A549 (cell line): Measurements from ENCODE around the gene CDKN2D. TPM values are rescaled to one million over a fixed set of nuclear protein-coding genes. Genes with fewer than 3 reads are reported as not detected.
A peak's percentile ranks its signal among the peaks of the same experiment; 100 is the strongest.

Experiments used
- ATAC-seq, 2 experiments: fragments of 200-7000 bp in 1 of 2; fragments of >200 bp in 1 of 2; cut with Nextera tagmentation in 1 of 2; cut with Tn5 transposase in 1 of 2; 3 replicates each; pipeline versions ENCODE4 v1.8.0 to v1.9.1; 2018 to 2020; ENCODE audit warnings: mild to moderate bottlenecking in 1 of 2, moderate library complexity in 1 of 2
- CTCF ChIA-PET: fragments of 300-600 bp; sonication (Branson Sonifier 250); formaldehyde crosslinking; extraction: SDS; loops from one replicate; lab custom pipeline; 2021; ENCODE audit warnings: antibody characterized with exemption, inconsistent platforms; lab: Yijun Ruan, JAX
- POLR2A ChIA-PET: fragments of 350-600 bp; formaldehyde crosslinking; extraction: SDS; loops from one replicate; lab custom pipeline; 2021; ENCODE audit warnings: antibody characterized with exemption, inconsistent platforms; lab: Yijun Ruan, JAX
- DNase-seq, 2 experiments: peaks; one replicate each; pipeline versions ENCODE4 v3.0.0 to v3.0.0-alpha.2; 2011 to 2016; ENCODE audit warnings: low read depth in 1 of 2, low spot score in 1 of 2
- FAIRE-seq: peaks from 2 replicates; lab custom pipeline; 2011; peaks lifted over from hg19 to GRCh38; lab: Jason Lieb, UNC
- H3K27ac ChIP-seq, 2 experiments: fragments of >200 bp; sonication (Bioruptor Twin); formaldehyde crosslinking; 3 replicates each; pipeline ENCODE4 v1.5.1; 2016 to 2017
- H3K4me1 ChIP-seq: fragments of >200 bp; sonication (Bioruptor Twin); formaldehyde crosslinking; 3 replicates; pipeline ENCODE4 v1.6.1; 2016
- H3K4me2 ChIP-seq: fragments of >200 bp; sonication (Bioruptor Twin); formaldehyde crosslinking; 3 replicates; pipeline ENCODE4 v1.6.1; 2016
- H3K4me3 ChIP-seq: fragments of >200 bp; sonication (Bioruptor Twin); formaldehyde crosslinking; 3 replicates; pipeline ENCODE4 v1.5.1; 2016
- H3K9me3 ChIP-seq: fragments of >200 bp; sonication (Bioruptor Twin); formaldehyde crosslinking; 3 replicates; pipeline ENCODE4 v1.6.1; 2016
- ATOH8 ChIP-seq: fragments of 250-450 bp; sonication (Bioruptor Pico); IDR thresholded peaks from 2 replicates; pipeline ENCODE4 v1.5.0; 2020; ENCODE audit warnings: low read depth, mild to moderate bottlenecking, moderate library complexity
- BCL3 ChIP-seq: fragments of >200 bp; sonication (Bioruptor Twin); formaldehyde crosslinking; IDR thresholded peaks from 3 replicates; pipeline ENCODE4 v1.6.1; 2016
- BHLHE40 ChIP-seq: IDR thresholded peaks from 2 replicates; pipeline ENCODE4 v1.6.1; 2012; ENCODE audit warnings: low read depth, low read length, inconsistent platforms
- CBX2 ChIP-seq: fragments of 200-600 bp; sonication (generic); IDR thresholded peaks from 2 replicates; pipeline ENCODE4 v1.6.1; 2016; ENCODE audit warnings: low read depth, mild to moderate bottlenecking, borderline replicate concordance
- CEBPB ChIP-seq, 2 experiments: fragments of >200 bp in 1 of 2; sonication (Bioruptor Twin) in 1 of 2; formaldehyde crosslinking in 1 of 2; IDR thresholded peaks; 2 replicates each; pipeline ENCODE4 v1.6.1; 2012 to 2016
- CHD2 ChIP-seq: fragments of 150-350 bp; IDR thresholded peaks from 2 replicates; pipeline ENCODE4 v1.6.1; 2014; ENCODE audit warnings: low read length; ENCODE audit not compliant: partially characterized antibody
- EHF ChIP-seq: fragments of 250-450 bp; sonication (Bioruptor Pico); IDR thresholded peaks from 2 replicates; pipeline ENCODE4 v1.5.0; 2020; ENCODE audit warnings: mild to moderate bottlenecking
- EP300 ChIP-seq, 2 experiments: fragments of >200 bp; sonication (Bioruptor Twin); formaldehyde crosslinking; IDR thresholded peaks; 2 replicates in 1 of 2; 3 replicates in 1 of 2; pipeline ENCODE4 v1.6.1; 2016 to 2017
- FOSB ChIP-seq: fragments of 250-450 bp; sonication (Bioruptor Pico); IDR thresholded peaks from 2 replicates; pipeline ENCODE4 v1.5.0; 2020; ENCODE audit warnings: mild to moderate bottlenecking, moderate library complexity
- FOSL2 ChIP-seq, 2 experiments: fragments of 450-650 bp in 1 of 2; fragments of >200 bp in 1 of 2; sonication (Bioruptor Twin) in 1 of 2; formaldehyde crosslinking; IDR thresholded peaks; 2 replicates each; pipeline versions ENCODE4 v1.5.0 to v1.6.1; 2016 to 2020; ENCODE audit warnings: mild to moderate bottlenecking in 1 of 2, moderate library complexity in 1 of 2
- GATA3 ChIP-seq: IDR thresholded peaks from 2 replicates; pipeline ENCODE4 v1.6.1; 2012; ENCODE audit warnings: borderline replicate concordance
- HES2 ChIP-seq: fragments of >200 bp; sonication (Bioruptor Twin); formaldehyde crosslinking; IDR thresholded peaks from 2 replicates; pipeline ENCODE4 v1.6.1; 2016
- JUNB ChIP-seq: fragments of >200 bp; sonication (Bioruptor Twin); formaldehyde crosslinking; IDR thresholded peaks from 2 replicates; pipeline ENCODE4 v1.6.1; 2016
- MAFK ChIP-seq: fragments of 450-650 bp; IDR thresholded peaks from 2 replicates; pipeline ENCODE4 v1.6.1; 2014; ENCODE audit not compliant: partially characterized antibody
- MAZ ChIP-seq: fragments of 150-350 bp; IDR thresholded peaks from 2 replicates; pipeline ENCODE4 v1.6.1; 2014; ENCODE audit warnings: antibody characterized with exemption, low read depth, low read length, borderline replicate concordance
- MYC ChIP-seq: IDR thresholded peaks from 2 replicates; pipeline ENCODE4 v1.6.1; 2012; ENCODE audit warnings: mild to moderate bottlenecking, inconsistent platforms, low read length, improper control_type of control experiment, borderline replicate concordance
- NR3C1 ChIP-seq: fragments of >200 bp; sonication (Bioruptor Twin); formaldehyde crosslinking; IDR thresholded peaks from 3 replicates; pipeline ENCODE4 v1.6.1; 2017
- RAD21 ChIP-seq, 2 experiments: fragments of >200 bp in 1 of 2; sonication (Bioruptor Twin) in 1 of 2; formaldehyde crosslinking in 1 of 2; IDR thresholded peaks in 1 of 2; conservative IDR thresholded peaks in 1 of 2; 2 replicates in 1 of 2; 3 replicates in 1 of 2; pipeline ENCODE4 v1.6.1; 2012 to 2018; ENCODE audit warnings: inconsistent platforms in 1 of 2
- RARB ChIP-seq: fragments of 250-450 bp; sonication (Bioruptor Pico); IDR thresholded peaks from 2 replicates; pipeline ENCODE4 v1.8.0; 2021; ENCODE audit warnings: mild to moderate bottlenecking, moderate library complexity
- RCOR1 ChIP-seq: fragments of 150-350 bp; IDR thresholded peaks from 2 replicates; pipeline ENCODE4 v1.6.1; 2014; ENCODE audit warnings: antibody characterized with exemption, low read length, low read depth
- SMC3 ChIP-seq: fragments of >200 bp; sonication (Bioruptor Twin); formaldehyde crosslinking; IDR thresholded peaks from 3 replicates; pipeline ENCODE4 v1.6.1; 2018; ENCODE audit warnings: inconsistent platforms
- SREBF2 ChIP-seq: fragments of 450-650 bp; IDR thresholded peaks from 2 replicates; pipeline ENCODE4 v1.6.1; 2014; ENCODE audit warnings: mild to moderate bottlenecking, moderate library complexity
- USF2 ChIP-seq: fragments of 450-650 bp; IDR thresholded peaks from 2 replicates; pipeline ENCODE4 v1.6.1; 2014; ENCODE audit warnings: antibody characterized with exemption
- ZC3H11A ChIP-seq: fragments of 450-650 bp; IDR thresholded peaks from 2 replicates; pipeline ENCODE4 v1.6.1; 2014; ENCODE audit warnings: antibody characterized with exemption, mild to moderate bottlenecking
- ZFP36 ChIP-seq: fragments of 450-650 bp; IDR thresholded peaks from 2 replicates; pipeline ENCODE4 v1.6.1; 2014; ENCODE audit warnings: borderline replicate concordance; ENCODE audit not compliant: partially characterized antibody
- ZNF302 ChIP-seq: fragments of 250-450 bp; sonication (Bioruptor Pico); IDR thresholded peaks from 2 replicates; pipeline ENCODE4 v1.9.0; 2021; ENCODE audit warnings: inconsistent platforms, mild to moderate bottlenecking, moderate library complexity
- ZSCAN20 ChIP-seq: fragments of 250-450 bp; sonication (Bioruptor Pico); IDR thresholded peaks from 2 replicates; pipeline ENCODE4 v1.8.0; 2022; ENCODE audit warnings: mild to moderate bottlenecking, moderate library complexity
- WGBS: methylation state at CpG from one replicate; pipeline ENCODE4 v1.1.6; 2017; ENCODE audit errors: missing lambda C conversion rate; 5-methylcytosine and 5-hydroxymethylcytosine counted together
- polyA plus RNA-seq, 4 experiments: library from polyadenylated mRNA; depleted of rRNA in 3 of 4; stranded (reverse); fragments of >200 nt; fragmentation: RNase III in 1 of 4; extraction: RNeasy Plus Mini Kit Qiagen cat#74134 plus additional on column Dnase treatment in 1 of 4; gene quantifications; 2 replicates in 3 of 4; 3 replicates in 1 of 4; pipeline ENCODE4 v1.2.3, GENCODE V29; 2011 to 2017

CDKN2D gene
- polyA plus RNA-seq, 2 of the 4 experiments (the other 2 are of a cell fraction) = 3.1 to 4.3 TPM

GRCh38 chr19:10549733-10550132, 19.0 kb downstream of the CDKN2D start:
- no peak overlapping the region for H3K4me3 ChIP-seq
- FAIRE-seq = no peak
- ChIA-PET CTCF (interaction anchor here (2.4 kb wide), 1 partner anchor 31 kb away, joined by 5 read pairs; no protein-coding TSS in a partner anchor), POLR2A (no interaction called here)
- H3K27ac ChIP-seq = no peak overlapping the region
- ATAC-seq = no peak
- WGBS = 91% methylated on average over 6 of the region's 7 CpGs
- TF ChIP-seq EP300 (IDR thresholded peaks at IDR 0.05) = no peak
- TF ChIP-seq CBX2 = no peak
- TF ChIP-seq CHD2 = no peak
- no peak for TF ChIP-seq JUNB
- no peak for TF ChIP-seq ZSCAN20
- no peak for TF ChIP-seq BHLHE40
- no peak for TF ChIP-seq SMC3
- TF ChIP-seq USF2 = no peak
- TF ChIP-seq FOSL2 (IDR thresholded peaks at IDR 0.05) = no peak
- no peak for TF ChIP-seq FOSL2 (CRISPR knock-in tag; IDR thresholded peaks at IDR 0.05)
- TF ChIP-seq MYC = no peak
- no peak for TF ChIP-seq ATOH8 (CRISPR knock-in tag)
- TF ChIP-seq RAD21 (conservative IDR thresholded peaks at IDR 0.05 in 1 of 2, IDR thresholded peaks at IDR 0.05 in 1 of 2) = no peak
- no peak for TF ChIP-seq MAZ
- H3K4me2 ChIP-seq = no peak overlapping the region
- peaks cover 3% of the 10 kb centered on the region; the same call in 2 of the 3 replicates for H3K4me1 ChIP-seq
- no peak for DNase-seq
- no peaks in the 10 kb centered on the region for H3K9me3 ChIP-seq

GRCh38 chr19:10548746-10549276, 20.0 kb downstream of the CDKN2D start:
- Histone ChIP-seq H3K9me3 (no peaks in the 10 kb centered on the region), H3K4me2 (no peak overlapping the region), H3K4me3 (no peak overlapping the region), H3K4me1 (peaks cover 6% of the 10 kb centered on the region; the same call in 2 of the 3 replicates), H3K27ac (no peak overlapping the region)
- ChIA-PET POLR2A (no interaction called here), CTCF (interaction anchor here (1.2 to 2.4 kb wide), 2 partner anchors 32 to 95 kb away, joined by 3 to 5 read pairs; no protein-coding TSS in a partner anchor)
- ATAC-seq (no peak), DNase-seq (no peak), FAIRE-seq (no peak)
- TF ChIP-seq NR3C1 (no peak), EHF (no peak), CHD2 (no peak), ZFP36 (peak; percentile 59), MAZ (no peak)
- WGBS = 92% methylated on average over 11 of the region's 18 CpGs

- Histone ChIP-seq H3K4me3 (no peak overlapping the region), H3K4me2 (no peak overlapping the region), H3K27ac (no peak overlapping the region), H3K4me1 (peaks cover 6% of the 10 kb centered on the region; the same call in 2 of the 3 replicates)
- ChIA-PET POLR2A (no interaction called here), CTCF (no interaction called here)
- ATAC-seq = no peak
- no peak for DNase-seq
- no peak for FAIRE-seq
- 95% methylated on average over 10 of the region's 17 CpGs for WGBS
- TF ChIP-seq ZFP36 = no peak
- TF ChIP-seq RAD21 (conservative IDR thresholded peaks at IDR 0.05 in 1 of 2, IDR thresholded peaks at IDR 0.05 in 1 of 2) = no peak
- TF ChIP-seq CHD2 = no peak
- TF ChIP-seq RARB = no peak
- TF ChIP-seq ZNF302 = no peak
- TF ChIP-seq BCL3 = no peak
- TF ChIP-seq FOSB (CRISPR knock-in tag) = no peak
- no peak for TF ChIP-seq CEBPB (IDR thresholded peaks at IDR 0.05)
- no peak for TF ChIP-seq SREBF2
- TF ChIP-seq EHF = no peak
- TF ChIP-seq CBX2 = no peak
- TF ChIP-seq ZC3H11A = no peak
- TF ChIP-seq RCOR1 = no peak
- no peak for TF ChIP-seq HES2
- no peak for TF ChIP-seq MAFK
- TF ChIP-seq GATA3 = no peak
- TF ChIP-seq, all 56 proteins: peak for 0
- H3K9me3 ChIP-seq = no peaks in the 10 kb centered on the region
Observed at GRCh38 chr19:10546817-10547216, 22.0 kb downstream of the CDKN2D start.
